ENCODE measurements around the gene TMEM178B. TPM values are rescaled to one million over a fixed set of nuclear protein-coding genes. Genes with fewer than 3 reads are reported as not detected.

TMEM178B gene
- total and polyA plus RNA-seq, 7 donors: 0.13 to 4.8 (median 1.6) TPM

- DNase-seq (no peak), ATAC-seq (no peak)
- no peaks in the 10 kb centered on the region for H3K9me3 ChIP-seq
- no peaks in the 10 kb centered on the region for H3K27me3 ChIP-seq (ENCODE audit: insufficient read depth in 3 of 3, low read length in 2 of 3)
- no peak for TF ChIP-seq CTCF (IDR thresholded peaks at IDR 0.05)
- no peaks in the 10 kb centered on the region for H3K36me3 ChIP-seq (ENCODE audit: insufficient read depth in 1 of 2, low read depth in 1 of 2)
- H3K4me1 ChIP-seq: no peaks in the 10 kb centered on the region
- no peak overlapping the region for H3K27ac ChIP-seq
- 74 to 88% (median 75%) methylated on average over 7 of the region's 7 CpGs for WGBS, 3 donors
- intact Hi-C loops (cut with DNase I): no loop called here
- H3K4me3 ChIP-seq: no peak overlapping the region
Observed at GRCh38 chr7:141410353-141411000, 336.6 kb downstream of the TMEM178B start.

- intact Hi-C loops (cut with DNase I): no loop called here
- Histone ChIP-seq H3K27me3 (ENCODE audit: insufficient read depth in 3 of 3, low read length in 2 of 3) (no peaks in the 10 kb centered on the region), H3K4me3 (no peak overlapping the region), H3K27ac (no peak overlapping the region), H3K9me3 (no peaks in the 10 kb centered on the region), H3K36me3 (ENCODE audit: insufficient read depth in 1 of 2, low read depth in 1 of 2) (no peaks in the 10 kb centered on the region), H3K4me1 (no peaks in the 10 kb centered on the region)
- DNase-seq (no peak), ATAC-seq (no peak)
- no peak for TF ChIP-seq CTCF (IDR thresholded peaks at IDR 0.05)
- WGBS, 3 donors: 90 to 93% (median 90%) methylated on average over 4 of the region's 4 CpGs
Observed at GRCh38 chr7:141411133-141411532, 337.3 kb downstream of the TMEM178B start.

GRCh38 chr7:141415999-141416398 lies 342.1 kb downstream of the TMEM178B start:
- intact Hi-C loops (cut with DNase I): no loop called here
- no peak for TF ChIP-seq CTCF (IDR thresholded peaks at IDR 0.05)
- WGBS, 3 donors: 63 to 87% (median 85%) methylated on average over 3 of the region's 3 CpGs
- H3K9me3 ChIP-seq: no peaks in the 10 kb centered on the region
- no peak for ATAC-seq
- H3K27me3 ChIP-seq (ENCODE audit: insufficient read depth in 3 of 3, low read length in 2 of 3): no peaks in the 10 kb centered on the region
- H3K4me1 ChIP-seq: no peaks in the 10 kb centered on the region
- no peak overlapping the region for H3K27ac ChIP-seq
- H3K36me3 ChIP-seq (ENCODE audit: insufficient read depth in 1 of 2, low read depth in 1 of 2): no peaks in the 10 kb centered on the region
- no peak for DNase-seq
- H3K4me3 ChIP-seq: no peak overlapping the region

- H3K27ac ChIP-seq: no peak overlapping the region
- intact Hi-C loops (cut with DNase I): no loop called here
- H3K36me3 ChIP-seq (ENCODE audit: insufficient read depth in 1 of 2, low read depth in 1 of 2): no peaks in the 10 kb centered on the region
- H3K4me1 ChIP-seq: no peaks in the 10 kb centered on the region
- no peaks in the 10 kb centered on the region for H3K9me3 ChIP-seq
- DNase-seq (no peak), ATAC-seq (no peak)
- H3K4me3 ChIP-seq: no peak overlapping the region
- no peak for TF ChIP-seq CTCF (IDR thresholded peaks at IDR 0.05)
- WGBS, 3 donors: 74 to 79% (median 77%) methylated on average over 9 of the region's 9 CpGs
- no peaks in the 10 kb centered on the region for H3K27me3 ChIP-seq (ENCODE audit: insufficient read depth in 3 of 3, low read length in 2 of 3)
Observed at GRCh38 chr7:141416650-141417270, 342.9 kb downstream of the TMEM178B start.

Measured in psoas muscle (tissue), 8 donors.